ENCODE measurements around the gene GALNT11. TPM values are rescaled to one million over a fixed set of nuclear protein-coding genes. Genes with fewer than 3 reads are reported as not detected.

Gene GALNT11
- total RNA-seq, 1 experiment from 2014 or later = 24.1 TPM

GRCh38 chr7:152095771-152096170 lies 70.3 kb downstream of the GALNT11 start:
- no peaks in the 10 kb centered on the region; the same call in 1 of the 2 replicates for H3K79me2 ChIP-seq (ENCODE audit: insufficient read depth, low read length)
- no peak overlapping the region for H4K5ac ChIP-seq (ENCODE audit: insufficient read length, low read depth, low read length)
- H3K23me2 ChIP-seq (ENCODE audit: insufficient read length, low read depth, low read length, poor library complexity, severe bottlenecking) = no peaks in the 10 kb centered on the region
- H2AFZ ChIP-seq (ENCODE audit: low read length) = no peak overlapping the region
- no peak overlapping the region for H3K14ac ChIP-seq (ENCODE audit: insufficient read depth, low read length)
- Mint-ChIP-seq H3K9me3 (no peaks in the 10 kb centered on the region), H3K36me3 (ENCODE audit: insufficient read depth in 1 of 3, low read depth in 3 of 3) (peaks cover 0 to 2% (median 2%) of the 10 kb centered on the region in 3 experiments; a peak in 2 of 7 replicates), H3K27ac (no peak overlapping the region), H3K4me1 (peaks cover 0 to 3% of the 10 kb centered on the region in 2 experiments; a peak in 1 of 4 replicates), H3K27me3 (ENCODE audit: low read depth) (no peaks in the 10 kb centered on the region), H3K4me3 (no peak overlapping the region)
- H2AK5ac ChIP-seq (ENCODE audit: insufficient read length, low read length) = no peak overlapping the region
- no peak overlapping the region for H3K27ac ChIP-seq (ENCODE audit: insufficient read length, low read depth, low read length)
- no CpG with 5 or more reads among the region's 1 CpG for WGBS (ENCODE audit: extremely low coverage, insufficient read length, low lambda C conversion rate)
- no peak overlapping the region for H3K4ac ChIP-seq (ENCODE audit: low read depth, low read length)
- TF ChIP-seq CTCF (conservative IDR thresholded peaks at IDR 0.05) = no peak
- no peak overlapping the region for H3K23ac ChIP-seq (ENCODE audit: insufficient read length, low read depth, low read length)
- H2BK12ac ChIP-seq (ENCODE audit: insufficient read length, low read depth, low read length) = no peak overlapping the region
- no peak overlapping the region for H4K91ac ChIP-seq (ENCODE audit: insufficient read length, low read depth, low read length)
- H3K9ac ChIP-seq (ENCODE audit: extremely low read depth, insufficient read length, low read length) = no peak overlapping the region
- no peak for DNase-seq
- no peaks in the 10 kb centered on the region for H4K20me1 ChIP-seq (ENCODE audit: control insufficient read depth, insufficient read depth, insufficient read length)
- H3K9me3 ChIP-seq (ENCODE audit: control insufficient read depth, low read depth, low read length) = no peaks in the 10 kb centered on the region
- H2BK15ac ChIP-seq (ENCODE audit: low read depth, low read length) = no peak overlapping the region
- H3T11ph ChIP-seq (ENCODE audit: low read length) = no peak overlapping the region
- no peak overlapping the region for H2BK20ac ChIP-seq (ENCODE audit: low read depth, low read length, poor library complexity, severe bottlenecking)
- H3K4me2 ChIP-seq (ENCODE audit: insufficient read depth, insufficient read length, low read length) = no peak overlapping the region
- no peaks in the 10 kb centered on the region for H3K4me1 ChIP-seq (ENCODE audit: insufficient read depth, low read length)
- H4K8ac ChIP-seq (replicated peaks; ENCODE audit: insufficient read length, low read depth, low read length) = no peak overlapping the region
- H2BK120ac ChIP-seq (ENCODE audit: low read depth, low read length, poor library complexity, severe bottlenecking) = no peak overlapping the region
- H3K79me1 ChIP-seq (ENCODE audit: insufficient read depth, low read depth, low read length, poor library complexity, severe bottlenecking) = no peaks in the 10 kb centered on the region
- H3K27me3 ChIP-seq (ENCODE audit: insufficient read depth, low read length) = no peaks in the 10 kb centered on the region
- H3K18ac ChIP-seq (ENCODE audit: insufficient read length, low read depth, low read length) = no peak overlapping the region
- no peak overlapping the region for H3K56ac ChIP-seq (ENCODE audit: insufficient read length, low read depth, low read length)
- no peak overlapping the region for H2BK5ac ChIP-seq (ENCODE audit: insufficient read length, low read length)
